ENCODE measurements around the gene LRRC36. TPM values are rescaled to one million over a fixed set of nuclear protein-coding genes. Genes with fewer than 3 reads are reported as not detected.

Gene LRRC36
- total RNA-seq, 1 experiment from 2014 or later, result not detected

DNA sequence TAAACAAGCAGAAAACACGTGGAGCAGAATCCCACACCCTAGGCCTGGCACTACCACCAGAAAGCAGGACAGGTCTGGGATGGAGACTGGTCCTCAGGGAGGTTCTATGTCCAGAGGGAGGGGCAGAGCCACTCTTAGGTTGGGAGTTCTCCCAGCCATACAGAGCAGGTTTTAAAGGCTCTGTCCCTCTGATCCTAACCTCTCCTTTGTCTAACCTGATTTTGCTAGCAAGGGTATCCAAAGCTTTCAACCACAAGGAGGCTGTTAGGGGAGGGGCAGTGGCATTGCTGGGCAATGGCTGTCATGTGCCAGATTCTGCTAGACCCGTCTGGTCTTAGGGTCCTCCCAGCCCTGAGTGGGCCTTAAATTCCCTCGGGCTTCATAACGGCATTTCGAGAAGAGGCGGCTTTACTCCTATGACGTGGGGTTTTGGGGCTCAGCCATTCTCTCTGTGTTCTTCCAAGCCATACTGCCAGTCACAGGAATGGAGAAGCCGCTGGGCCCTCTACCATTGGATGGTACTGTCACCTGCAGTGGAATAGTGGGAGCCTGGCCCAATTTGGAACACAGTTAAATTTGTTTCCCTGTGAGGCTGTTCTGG is 61.0 kb downstream of the LRRC36 start:
- CTCF ChIA-PET, result no interaction called here
- H3K9me2 ChIP-seq (ENCODE audit: insufficient read depth), result no peaks in the 10 kb centered on the region
- no TSS peak for BruUV-seq (replicated peaks)
- intact Hi-C loops (cut with micrococcal nuclease), result no loop called here
- RAD21 ChIA-PET (ENCODE audit: low non-redundant PET in 1 of 2, low total read pairs in 2 of 2, uncharacterized antibody in 2 of 2, unreplicated experiment in 2 of 2), result no interaction called here
- H3K9ac ChIP-seq (ENCODE audit: low read length), result no peak overlapping the region
- H3K4me2 ChIP-seq (ENCODE audit: low read length), result no peak overlapping the region
- no peak for TF ChIP-seq JUND (IDR thresholded peaks at IDR 0.05)
- H3K27me3 ChIP-seq (ENCODE audit: insufficient read depth, low read length), result no peaks in the 10 kb centered on the region
- no peaks in the 10 kb centered on the region for H3K9me3 ChIP-seq (ENCODE audit: control insufficient read depth in 1 of 2, insufficient read depth in 1 of 2, low read depth in 1 of 2, low read length in 2 of 2)
- DNase-seq (ENCODE audit: low read depth, low spot score) (no peak), ATAC-seq (no peak)
- H2AFZ ChIP-seq (ENCODE audit: low read depth, low read length, poor library complexity, severe bottlenecking), result no peak overlapping the region
- no peaks in the 10 kb centered on the region for H3K4me1 ChIP-seq (ENCODE audit: control insufficient read depth in 1 of 2, insufficient read depth in 2 of 2, low read length in 2 of 2)
- POLR2A ChIA-PET, result no interaction called here
- no peak overlapping the region for H3K27ac ChIP-seq (ENCODE audit: low read depth, low read length)
- H3K79me2 ChIP-seq (ENCODE audit: insufficient read depth, low read length), result no peaks in the 10 kb centered on the region
- no peaks in the 10 kb centered on the region for H4K20me1 ChIP-seq (ENCODE audit: insufficient read depth)
- H3K4me3 ChIP-seq (replicated peaks in 1 of 2; ENCODE audit: low read depth in 1 of 2, low read length in 2 of 2), result no peak overlapping the region
- no peaks in the 10 kb centered on the region for H3K36me3 ChIP-seq (ENCODE audit: control insufficient read depth in 1 of 2, insufficient read depth in 2 of 2, low read length in 2 of 2)

DNA sequence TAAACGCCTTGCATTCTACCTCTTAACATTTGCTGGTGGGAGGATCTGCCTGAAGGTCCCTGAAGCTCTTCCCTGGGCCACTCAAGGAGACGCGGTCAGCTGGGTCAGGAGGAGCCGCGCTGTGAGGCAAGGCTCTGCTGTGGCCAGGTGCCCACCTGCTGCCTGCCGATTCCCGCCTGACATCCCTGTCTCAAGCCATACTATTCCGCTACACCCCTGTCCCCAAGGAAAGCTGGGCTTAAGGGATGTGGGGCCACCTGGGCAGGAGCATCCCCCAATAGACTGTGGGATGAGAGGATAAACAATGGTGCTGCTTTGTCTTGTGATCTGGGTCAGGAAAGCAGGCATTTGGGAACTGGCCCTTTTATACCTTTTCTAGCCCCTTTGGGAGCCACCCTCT is 61.6 kb downstream of the LRRC36 start:
- no peak overlapping the region for H3K4me2 ChIP-seq (ENCODE audit: low read length)
- DNase-seq (ENCODE audit: low read depth, low spot score) (no peak), ATAC-seq (no peak)
- no peaks in the 10 kb centered on the region for H4K20me1 ChIP-seq (ENCODE audit: insufficient read depth)
- BruUV-seq (replicated peaks), result no TSS peak
- H3K36me3 ChIP-seq (ENCODE audit: control insufficient read depth in 1 of 2, insufficient read depth in 2 of 2, low read length in 2 of 2), result no peaks in the 10 kb centered on the region
- ChIA-PET CTCF (no interaction called here), POLR2A (no interaction called here), RAD21 (ENCODE audit: low non-redundant PET in 1 of 2, low total read pairs in 2 of 2, uncharacterized antibody in 2 of 2, unreplicated experiment in 2 of 2) (no interaction called here)
- H2AFZ ChIP-seq (ENCODE audit: low read depth, low read length, poor library complexity, severe bottlenecking), result no peak overlapping the region
- H3K4me3 ChIP-seq (replicated peaks in 1 of 2; ENCODE audit: low read depth in 1 of 2, low read length in 2 of 2), result no peak overlapping the region
- H3K9me3 ChIP-seq (ENCODE audit: control insufficient read depth in 1 of 2, insufficient read depth in 1 of 2, low read depth in 1 of 2, low read length in 2 of 2), result no peaks in the 10 kb centered on the region
- H3K4me1 ChIP-seq (ENCODE audit: control insufficient read depth in 1 of 2, insufficient read depth in 2 of 2, low read length in 2 of 2), result no peaks in the 10 kb centered on the region
- H3K27me3 ChIP-seq (ENCODE audit: insufficient read depth, low read length), result no peaks in the 10 kb centered on the region
- no peak overlapping the region for H3K27ac ChIP-seq (ENCODE audit: low read depth, low read length)
- TF ChIP-seq SIN3A (IDR thresholded peaks at IDR 0.05; ENCODE audit: low read depth), result no peak
- TF ChIP-seq, protein P1, sequence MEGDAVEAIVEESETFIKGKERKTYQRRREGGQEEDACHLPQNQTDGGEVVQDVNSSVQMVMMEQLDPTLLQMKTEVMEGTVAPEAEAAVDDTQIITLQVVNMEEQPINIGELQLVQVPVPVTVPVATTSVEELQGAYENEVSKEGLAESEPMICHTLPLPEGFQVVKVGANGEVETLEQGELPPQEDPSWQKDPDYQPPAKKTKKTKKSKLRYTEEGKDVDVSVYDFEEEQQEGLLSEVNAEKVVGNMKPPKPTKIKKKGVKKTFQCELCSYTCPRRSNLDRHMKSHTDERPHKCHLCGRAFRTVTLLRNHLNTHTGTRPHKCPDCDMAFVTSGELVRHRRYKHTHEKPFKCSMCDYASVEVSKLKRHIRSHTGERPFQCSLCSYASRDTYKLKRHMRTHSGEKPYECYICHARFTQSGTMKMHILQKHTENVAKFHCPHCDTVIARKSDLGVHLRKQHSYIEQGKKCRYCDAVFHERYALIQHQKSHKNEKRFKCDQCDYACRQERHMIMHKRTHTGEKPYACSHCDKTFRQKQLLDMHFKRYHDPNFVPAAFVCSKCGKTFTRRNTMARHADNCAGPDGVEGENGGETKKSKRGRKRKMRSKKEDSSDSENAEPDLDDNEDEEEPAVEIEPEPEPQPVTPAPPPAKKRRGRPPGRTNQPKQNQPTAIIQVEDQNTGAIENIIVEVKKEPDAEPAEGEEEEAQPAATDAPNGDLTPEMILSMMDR (IDR thresholded peaks at IDR 0.05 in 2 of 3, conservative IDR thresholded peaks at IDR 0.05 in 1 of 3; ENCODE audit: borderline replicate concordance in 1 of 3, insufficient read depth in 1 of 3, low read depth in 2 of 3, low read length in 2 of 3), result no peak
- TF ChIP-seq YY1 (IDR thresholded peaks at IDR 0.05; ENCODE audit: extremely low read depth, insufficient replicate concordance, low read depth, low read length), result no peak
- no peak for TF ChIP-seq SP1 (IDR thresholded peaks at IDR 0.05; ENCODE audit: low read depth)
- H3K79me2 ChIP-seq (ENCODE audit: insufficient read depth, low read length), result no peaks in the 10 kb centered on the region
- H3K9ac ChIP-seq (ENCODE audit: low read length), result no peak overlapping the region
- intact Hi-C loops (cut with micrococcal nuclease), result no loop called here
- H3K9me2 ChIP-seq (ENCODE audit: insufficient read depth), result no peaks in the 10 kb centered on the region
